Right kidney (tissue), 1 donor: ENCODE measurements around the gene CXorf38.
"Not testable (repeated sequence)": the region's sequence is repeated elsewhere in the genome, so short reads cannot be mapped to it uniquely, and the experiment has no call there.

ENCODE experiments used
- DNase-seq: peaks from one replicate; pipeline ENCODE4 v3.0.0-alpha.2; 2016

CXorf38 gene

GRCh38 chrX:40632199-40632598 is 15.2 kb downstream of the CXorf38 start:
- DNase-seq = no peak

GRCh38 chrX:40628506-40628905 is 18.9 kb downstream of the CXorf38 start:
- DNase-seq = no peak

- no peak for DNase-seq
These were observed 22.1 kb downstream of the CXorf38 start for GRCh38 chrX:40625294-40625693.

- no peak for DNase-seq
These were observed 23.7 kb downstream of the CXorf38 start for GRCh38 chrX:40623665-40624064.

GRCh38 chrX:40623139-40623536 is 24.2 kb downstream of the CXorf38 start, which contains the start of gene MPC1L:
Gene MPC1L, plus strand, starts transcription at chrX:40623428. Its CDS starts 138 bp downstream, at chrX:40623566.
- no peak for DNase-seq

GRCh38 chrX:40622479-40623138 is 24.8 kb downstream of the CXorf38 start:
- DNase-seq = no peak

- DNase-seq = no peak
These were observed 29.8 kb downstream of the CXorf38 start for GRCh38 chrX:40617566-40617965.

GRCh38 chrX:40615976-40616375 is 31.4 kb downstream of the CXorf38 start:
- no peak for DNase-seq

GRCh38 chrX:40612511-40612910 is 34.9 kb downstream of the CXorf38 start:
- no peak for DNase-seq

GRCh38 chrX:40607381-40607780 is 40.0 kb downstream of the CXorf38 start:
- DNase-seq = no peak

GRCh38 chrX:40603446-40603845 is 43.9 kb downstream of the CXorf38 start:
- no peak for DNase-seq

GRCh38 chrX:40589616-40590321 is 57.6 kb downstream of the CXorf38 start:
- DNase-seq = not testable (repeated sequence)

- not testable (repeated sequence) for DNase-seq
These were observed 59.7 kb downstream of the CXorf38 start for GRCh38 chrX:40587623-40588022.

- no peak for DNase-seq
These were observed 64.5 kb downstream of the CXorf38 start for GRCh38 chrX:40582811-40583210.

- not testable (repeated sequence) for DNase-seq
These were observed 65.2 kb downstream of the CXorf38 start for GRCh38 chrX:40582178-40582577.

GRCh38 chrX:40581336-40581920 is 65.9 kb downstream of the CXorf38 start:
- no peak for DNase-seq

- DNase-seq = peak; percentile 88
These were observed 66.6 kb downstream of the CXorf38 start, which contains the start of gene ATP6AP2 for GRCh38 chrX:40580537-40581335. Gene ATP6AP2, plus strand, starts transcription at chrX:40580970. Its CDS starts 96 bp downstream, at chrX:40581066.

- peak; percentile 16 for DNase-seq
These were observed 67.3 kb downstream of the CXorf38 start for GRCh38 chrX:40579900-40580536.

- no peak for DNase-seq
These were observed 68.2 kb downstream of the CXorf38 start for GRCh38 chrX:40579141-40579540.

- no peak for DNase-seq
These were observed 69.2 kb downstream of the CXorf38 start for GRCh38 chrX:40578039-40578695.
